Ishikawa (cell line): Measurements from ENCODE around the gene RBM34.

Experiments
- CEBPB ChIP-seq: IDR thresholded peaks from 2 replicates; pipeline ENCODE4 v1.6.1; 2012
- CREB1 ChIP-seq: IDR thresholded peaks from 2 replicates; pipeline ENCODE4 v1.6.1; 2012; ENCODE audit warnings: low read depth
- EGR1 ChIP-seq: IDR thresholded peaks from 2 replicates; pipeline ENCODE4 v1.6.1; 2012
- EP300 ChIP-seq: IDR thresholded peaks from 2 replicates; pipeline ENCODE4 v1.6.1; 2012; ENCODE audit warnings: borderline replicate concordance
- FOXM1 ChIP-seq: IDR thresholded peaks from 2 replicates; pipeline ENCODE4 v1.6.1; 2012; ENCODE audit warnings: low read depth, borderline replicate concordance
- MAX ChIP-seq: IDR thresholded peaks from 2 replicates; pipeline ENCODE4 v1.6.1; 2012
- NFIC ChIP-seq: IDR thresholded peaks from 2 replicates; pipeline ENCODE4 v1.6.1; 2012
- RAD21 ChIP-seq: IDR thresholded peaks from 2 replicates; pipeline ENCODE4 v1.6.1; 2012; ENCODE audit warnings: low read depth
- REST ChIP-seq: IDR thresholded peaks from 2 replicates; pipeline ENCODE4 v1.6.1; 2012; ENCODE audit warnings: low read depth, mild to moderate bottlenecking
- TAF1 ChIP-seq: IDR thresholded peaks from 2 replicates; pipeline ENCODE4 v1.6.1; 2012; ENCODE audit warnings: low read depth, mild to moderate bottlenecking
- TCF12 ChIP-seq: IDR thresholded peaks from 2 replicates; pipeline ENCODE4 v1.6.1; 2012; ENCODE audit warnings: low read depth
- TEAD4 ChIP-seq: IDR thresholded peaks from 2 replicates; pipeline ENCODE4 v1.6.1; 2012
- USF1 ChIP-seq: IDR thresholded peaks from 2 replicates; pipeline ENCODE4 v1.6.1; 2012
- YY1 ChIP-seq: IDR thresholded peaks from 2 replicates; pipeline ENCODE4 v1.6.1; 2012; ENCODE audit warnings: low read depth
- ZBTB7A ChIP-seq: IDR thresholded peaks from 2 replicates; pipeline ENCODE4 v1.6.1; 2012; ENCODE audit warnings: low read depth

The RBM34 gene

GRCh38 chr1:235101558-235102258, 59.3 kb downstream of the RBM34 start:
- TF ChIP-seq CEBPB = no peak
- no peak for TF ChIP-seq NFIC
- TF ChIP-seq YY1 = no peak
- no peak for TF ChIP-seq USF1
- TF ChIP-seq TAF1 = no peak
- no peak for TF ChIP-seq TEAD4
- no peak for TF ChIP-seq CREB1
- TF ChIP-seq EP300 = no peak
- TF ChIP-seq TCF12 = no peak
- TF ChIP-seq EGR1 = no peak
- TF ChIP-seq MAX = no peak
- no peak for TF ChIP-seq ZBTB7A
- TF ChIP-seq REST = no peak

- TF ChIP-seq CREB1 (no peak), TCF12 (no peak), RAD21 (no peak), TAF1 (no peak), FOXM1 (no peak), USF1 (no peak), ZBTB7A (no peak), MAX (no peak), EP300 (no peak), CEBPB (no peak), NFIC (no peak), EGR1 (no peak), REST (no peak), TEAD4 (no peak)
Observed at GRCh38 chr1:235100194-235100772, 60.8 kb downstream of the RBM34 start.

- TF ChIP-seq ZBTB7A (no peak), NFIC (no peak), REST (no peak), USF1 (no peak), MAX (no peak), YY1 (no peak), TCF12 (no peak), RAD21 (no peak), EP300 (no peak), CREB1 (no peak), TEAD4 (no peak), CEBPB (no peak), EGR1 (no peak), FOXM1 (no peak), TAF1 (no peak)
Observed at GRCh38 chr1:235098991-235099390, 62.1 kb downstream of the RBM34 start.
